HEK293T (cell line): ENCODE measurements around the gene NOD1.
"Not testable (repeated sequence)": the region's sequence is repeated elsewhere in the genome, so short reads cannot be mapped to it uniquely, and the experiment has no call there.

ENCODE experiments used
- CTCF ChIA-PET: fragments of 350-600 bp; formaldehyde crosslinking; extraction: SDS; loops from one replicate; lab custom pipeline; 2021; ENCODE audit warnings: antibody characterized with exemption, inconsistent platforms; lab: Yijun Ruan, JAX
- POLR2A ChIA-PET: fragments of 350-600 bp; formaldehyde crosslinking; extraction: SDS; loops from one replicate; lab custom pipeline; 2020; ENCODE audit warnings: antibody characterized with exemption, inconsistent platforms; lab: Yijun Ruan, JAX
- DNase-seq: peaks from one replicate; pipeline ENCODE4 v3.0.0; 2012; ENCODE audit warnings: mixed read lengths; ENCODE audit errors: extremely low spot score
- ARNT ChIP-seq: fragments of 450-650 bp; IDR thresholded peaks from 2 replicates; pipeline ENCODE4 v1.6.1; 2017; ENCODE audit warnings: mild to moderate bottlenecking
- BHLHE40 ChIP-seq: fragments of 450-650 bp; IDR thresholded peaks from 2 replicates; pipeline ENCODE4 v1.6.1; 2016; ENCODE audit warnings: mild to moderate bottlenecking, moderate library complexity, borderline replicate concordance
- CTBP1 ChIP-seq: fragments of 450-650 bp; IDR thresholded peaks from 2 replicates; pipeline ENCODE4 v1.6.1; 2016; ENCODE audit warnings: borderline replicate concordance
- ELF4 ChIP-seq: fragments of 450-650 bp; IDR thresholded peaks from 2 replicates; pipeline ENCODE4 v1.6.1; 2017; ENCODE audit warnings: antibody characterized with exemption
- FOXA1 ChIP-seq: fragments of 450-650 bp; IDR thresholded peaks from 2 replicates; pipeline ENCODE4 v1.6.1; 2016; ENCODE audit warnings: mild to moderate bottlenecking
- FOXK2 ChIP-seq: fragments of 450-650 bp; IDR thresholded peaks from 2 replicates; pipeline ENCODE4 v1.6.1; 2016; ENCODE audit warnings: mild to moderate bottlenecking
- FOXM1 ChIP-seq: fragments of 450-650 bp; IDR thresholded peaks from 2 replicates; pipeline ENCODE4 v1.6.1; 2017; ENCODE audit warnings: mild to moderate bottlenecking, borderline replicate concordance
- HDGF ChIP-seq: fragments of 450-650 bp; IDR thresholded peaks from 2 replicates; pipeline ENCODE4 v1.6.1; 2017; ENCODE audit warnings: antibody characterized with exemption, borderline replicate concordance
- L3MBTL2 ChIP-seq: fragments of 450-650 bp; conservative IDR thresholded peaks from 2 replicates; pipeline ENCODE4 v1.6.1; 2016; ENCODE audit warnings: mild to moderate bottlenecking
- LEF1 ChIP-seq: fragments of 450-650 bp; IDR thresholded peaks from 2 replicates; pipeline ENCODE4 v1.6.1; 2017; ENCODE audit warnings: mild to moderate bottlenecking, borderline replicate concordance
- NFRKB ChIP-seq: fragments of 450-650 bp; IDR thresholded peaks from 2 replicates; pipeline ENCODE4 v1.6.1; 2016; ENCODE audit warnings: mild to moderate bottlenecking, moderate library complexity
- PKNOX1 ChIP-seq: fragments of 450-650 bp; IDR thresholded peaks from 2 replicates; pipeline ENCODE4 v1.6.1; 2016
- SP1 ChIP-seq: fragments of 450-650 bp; IDR thresholded peaks from 2 replicates; pipeline ENCODE4 v1.6.1; 2017
- SUZ12 ChIP-seq: fragments of 450-650 bp; IDR thresholded peaks from 2 replicates; pipeline ENCODE4 v1.6.1; 2016; ENCODE audit warnings: mild to moderate bottlenecking
- TARDBP ChIP-seq: fragments of 450-650 bp; IDR thresholded peaks from 2 replicates; pipeline ENCODE4 v1.6.1; 2016
- ZNF384 ChIP-seq: fragments of 450-650 bp; IDR thresholded peaks from 2 replicates; pipeline ENCODE4 v1.6.1; 2016

Gene NOD1

GRCh38 chr7:30389791-30390190 is 88.8 kb downstream of the NOD1 start:
- ChIA-PET POLR2A (no interaction called here), CTCF (no interaction called here)
- DNase-seq, result no peak
- TF ChIP-seq CTBP1, result no peak
- no peak for TF ChIP-seq SP1

GRCh38 chr7:30382607-30383006 is 96.0 kb downstream of the NOD1 start:
- POLR2A ChIA-PET, result no interaction called here
- CTCF ChIA-PET, result no interaction called here
- TF ChIP-seq PKNOX1 (no peak), BHLHE40 (no peak)
- DNase-seq, result no peak

GRCh38 chr7:30380824-30381223 is 97.8 kb downstream of the NOD1 start:
- POLR2A ChIA-PET, DNase-seq, CTCF ChIA-PET: not testable (repeated sequence)

GRCh38 chr7:30380294-30380693 is 98.3 kb downstream of the NOD1 start:
- CTCF ChIA-PET, result no interaction called here
- DNase-seq, result no peak
- no peak for TF ChIP-seq PKNOX1
- no peak for TF ChIP-seq ZNF384
- no peak for TF ChIP-seq L3MBTL2
- no peak for TF ChIP-seq FOXA1
- no peak for TF ChIP-seq ARNT
- TF ChIP-seq FOXM1, result no peak
- no peak for TF ChIP-seq ELF4
- TF ChIP-seq TARDBP, result no peak
- no peak for TF ChIP-seq CTBP1
- no peak for TF ChIP-seq LEF1
- TF ChIP-seq BHLHE40, result no peak
- TF ChIP-seq SP1, result no peak
- TF ChIP-seq NFRKB, result no peak
- TF ChIP-seq FOXK2, result no peak
- TF ChIP-seq SUZ12, result no peak
- TF ChIP-seq HDGF, result no peak
- POLR2A ChIA-PET, result no interaction called here

- TF ChIP-seq NFRKB (no peak), LEF1 (no peak), FOXM1 (no peak), SP1 (no peak), TARDBP (no peak), FOXK2 (no peak), FOXA1 (no peak), BHLHE40 (no peak), ELF4 (no peak), HDGF (no peak), ZNF384 (no peak), PKNOX1 (no peak), CTBP1 (no peak), ARNT (no peak), L3MBTL2 (no peak), SUZ12 (no peak)
- no peak for DNase-seq
- POLR2A ChIA-PET, result no interaction called here
- CTCF ChIA-PET, result no interaction called here
These were observed 98.8 kb downstream of the NOD1 start for GRCh38 chr7:30379741-30380140.

- POLR2A ChIA-PET, result no interaction called here
- no peak for TF ChIP-seq FOXM1
- no peak for TF ChIP-seq ELF4
- TF ChIP-seq FOXK2, result no peak
- no peak for TF ChIP-seq HDGF
- TF ChIP-seq LEF1, result no peak
- TF ChIP-seq TARDBP, result no peak
- TF ChIP-seq ZNF384, result no peak
- TF ChIP-seq PKNOX1, result no peak
- no peak for TF ChIP-seq CTBP1
- TF ChIP-seq FOXA1, result no peak
- no peak for TF ChIP-seq L3MBTL2
- no peak for TF ChIP-seq SP1
- no peak for TF ChIP-seq BHLHE40
- no peak for TF ChIP-seq SUZ12
- TF ChIP-seq NFRKB, result no peak
- no peak for TF ChIP-seq ARNT
- CTCF ChIA-PET, result no interaction called here
- no peak for DNase-seq
These were observed 99.5 kb downstream of the NOD1 start for GRCh38 chr7:30379131-30379530.

- no peak for DNase-seq
- CTCF ChIA-PET, result interaction anchor here (1.1 kb wide), 1 partner anchor 67 kb away, joined by 3 read pairs; no protein-coding TSS in a partner anchor
- TF ChIP-seq TARDBP (no peak), FOXM1 (no peak), ZNF384 (no peak), ARNT (no peak), L3MBTL2 (no peak)
- POLR2A ChIA-PET, result no interaction called here
These were observed 100.3 kb downstream of the NOD1 start for GRCh38 chr7:30378275-30378674.
